GM12878 (cell line): Measurements from ENCODE around the gene NF1.

ENCODE experiments used
- EGR1 ChIP-seq, 2 experiments: IDR thresholded peaks; 1 replicate in 1 of 2; 2 replicates in 1 of 2; pipeline ENCODE4 v1.6.1; 2011 to 2012; ENCODE audit warnings: low read depth in 2 of 2, low read length in 2 of 2, borderline replicate concordance in 1 of 2, mild to moderate bottlenecking in 1 of 2, moderate library complexity in 1 of 2
- FOXM1 ChIP-seq: IDR thresholded peaks from 2 replicates; pipeline ENCODE4 v1.6.1; 2012; ENCODE audit warnings: low read depth, mild to moderate bottlenecking, inconsistent platforms, low read length, moderate library complexity
- HCFC1 ChIP-seq: fragments of 150-350 bp; IDR thresholded peaks from 2 replicates; pipeline ENCODE4 v1.6.1; 2014; ENCODE audit warnings: low read length
- MYC ChIP-seq: IDR thresholded peaks from 2 replicates; pipeline ENCODE4 v1.6.1; 2011; ENCODE audit warnings: mild to moderate bottlenecking, low read length, moderate library complexity, inconsistent platforms; ENCODE audit not compliant: insufficient read depth, insufficient replicate concordance, insufficient read length, severe bottlenecking
- POLR2A ChIP-seq: IDR thresholded peaks from 2 replicates; pipeline ENCODE4 v1.6.1; 2011; ENCODE audit warnings: low read depth, mild to moderate bottlenecking, low read length
- SMAD1 ChIP-seq: fragments of 450-650 bp; IDR thresholded peaks from 2 replicates; pipeline ENCODE4 v1.6.1; 2018; ENCODE audit warnings: mild to moderate bottlenecking, low read depth; ENCODE audit not compliant: partially characterized antibody
- SPI1 ChIP-seq: IDR thresholded peaks from 2 replicates; pipeline ENCODE4 v1.6.1; 2011; ENCODE audit warnings: low read depth, mild to moderate bottlenecking, low read length, moderate library complexity, borderline replicate concordance; ENCODE audit not compliant: insufficient read depth
- TF ChIP-seq, protein P1 (sequence below), 3 experiments: IDR thresholded peaks in 2 of 3; conservative IDR thresholded peaks in 1 of 3; 2 replicates each; pipeline ENCODE4 v1.5.1; 2011; ENCODE audit warnings: low read depth in 3 of 3, low read length in 3 of 3, mild to moderate bottlenecking in 3 of 3, control low read depth in 2 of 3, moderate library complexity in 2 of 3, inconsistent platforms in 1 of 3, mixed read lengths in 1 of 3; ENCODE audit not compliant: control insufficient read depth in 2 of 3, insufficient read depth in 1 of 3; ENCODE audit errors: extremely low read depth in 1 of 3

GRCh38 chr17:31390748-31391495, 296.1 kb downstream of the NF1 start:
- TF ChIP-seq EGR1 (IDR thresholded peaks at IDR 0.05; ENCODE audit: borderline replicate concordance in 1 of 2, low read depth in 2 of 2, low read length in 2 of 2) (no peak), MYC (no peak), SPI1 (no peak), POLR2A (no peak), FOXM1 (no peak), SMAD1 (no peak), HCFC1 (no peak)
- TF ChIP-seq, protein P1, sequence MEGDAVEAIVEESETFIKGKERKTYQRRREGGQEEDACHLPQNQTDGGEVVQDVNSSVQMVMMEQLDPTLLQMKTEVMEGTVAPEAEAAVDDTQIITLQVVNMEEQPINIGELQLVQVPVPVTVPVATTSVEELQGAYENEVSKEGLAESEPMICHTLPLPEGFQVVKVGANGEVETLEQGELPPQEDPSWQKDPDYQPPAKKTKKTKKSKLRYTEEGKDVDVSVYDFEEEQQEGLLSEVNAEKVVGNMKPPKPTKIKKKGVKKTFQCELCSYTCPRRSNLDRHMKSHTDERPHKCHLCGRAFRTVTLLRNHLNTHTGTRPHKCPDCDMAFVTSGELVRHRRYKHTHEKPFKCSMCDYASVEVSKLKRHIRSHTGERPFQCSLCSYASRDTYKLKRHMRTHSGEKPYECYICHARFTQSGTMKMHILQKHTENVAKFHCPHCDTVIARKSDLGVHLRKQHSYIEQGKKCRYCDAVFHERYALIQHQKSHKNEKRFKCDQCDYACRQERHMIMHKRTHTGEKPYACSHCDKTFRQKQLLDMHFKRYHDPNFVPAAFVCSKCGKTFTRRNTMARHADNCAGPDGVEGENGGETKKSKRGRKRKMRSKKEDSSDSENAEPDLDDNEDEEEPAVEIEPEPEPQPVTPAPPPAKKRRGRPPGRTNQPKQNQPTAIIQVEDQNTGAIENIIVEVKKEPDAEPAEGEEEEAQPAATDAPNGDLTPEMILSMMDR (IDR thresholded peaks at IDR 0.05 in 2 of 3, conservative IDR thresholded peaks at IDR 0.05 in 1 of 3; ENCODE audit: control insufficient read depth in 2 of 3, extremely low read depth in 1 of 3, insufficient read depth in 1 of 3, low read depth in 3 of 3, low read length in 3 of 3): no peak
